Hepatocyte (in vitro differentiated cells): ENCODE data around the gene EEF1AKMT1.

Experiments used
- EZH2phosphoT487 ChIP-seq: fragments of 200-600 bp; sonication (generic); IDR thresholded peaks from one replicate; pipeline ENCODE4 v1.6.1; 2018; ENCODE audit warnings: antibody characterized with exemption, mild to moderate bottlenecking, low read depth, moderate library complexity; ENCODE audit not compliant: unreplicated experiment, severe bottlenecking
- TF ChIP-seq, protein P1 (sequence below): fragments of 200-600 bp; sonication (generic); IDR thresholded peaks from 2 replicates; pipeline ENCODE4 v1.5.1; 2016; ENCODE audit warnings: antibody characterized with exemption, mild to moderate bottlenecking; ENCODE audit not compliant: poor library complexity

DNA sequence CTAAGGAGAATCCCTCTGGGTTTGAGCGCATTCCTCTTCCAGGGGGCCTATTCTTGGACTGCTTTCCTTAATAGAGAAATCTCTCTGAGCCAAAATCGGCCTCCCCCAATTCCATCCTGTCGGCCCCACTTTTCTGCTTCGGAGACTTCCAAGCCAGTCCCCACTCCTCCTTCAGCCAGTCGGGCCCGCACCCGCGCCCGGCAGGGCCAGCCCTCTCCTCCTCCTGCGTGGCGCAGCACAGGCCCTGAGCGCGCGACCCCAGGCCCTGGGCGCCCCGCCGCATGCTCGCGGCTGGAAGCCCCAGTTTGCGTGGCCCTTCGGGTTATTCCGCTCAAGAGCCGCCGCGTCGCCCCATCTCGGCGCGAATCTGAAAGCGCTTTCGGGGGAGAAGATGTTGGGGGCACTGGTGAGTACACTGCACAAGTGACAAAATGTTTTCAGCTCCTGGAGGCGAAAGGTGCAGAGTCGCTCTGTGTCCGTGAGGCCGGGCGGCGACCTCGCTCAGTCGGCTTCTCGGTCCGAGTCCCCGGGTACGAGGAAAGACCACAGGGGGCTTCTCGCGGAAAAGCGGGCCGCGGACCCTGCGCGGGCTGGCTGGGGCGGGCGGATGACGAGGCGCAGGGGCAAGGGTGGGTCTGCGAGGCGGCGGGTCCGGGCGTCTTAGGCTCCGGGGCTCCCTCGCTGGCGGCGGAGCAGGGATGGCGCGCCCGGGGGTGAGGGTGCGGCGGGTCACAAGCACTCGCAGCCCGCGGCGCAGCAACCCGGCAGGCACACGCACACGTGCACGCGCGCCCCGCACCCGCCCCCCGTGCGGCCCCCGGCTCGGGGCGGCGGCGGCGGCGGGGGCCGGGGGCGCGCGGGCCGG lies 70.6 kb downstream of the EEF1AKMT1 start, which contains the start of gene IL17D:
- TF ChIP-seq, protein P1, sequence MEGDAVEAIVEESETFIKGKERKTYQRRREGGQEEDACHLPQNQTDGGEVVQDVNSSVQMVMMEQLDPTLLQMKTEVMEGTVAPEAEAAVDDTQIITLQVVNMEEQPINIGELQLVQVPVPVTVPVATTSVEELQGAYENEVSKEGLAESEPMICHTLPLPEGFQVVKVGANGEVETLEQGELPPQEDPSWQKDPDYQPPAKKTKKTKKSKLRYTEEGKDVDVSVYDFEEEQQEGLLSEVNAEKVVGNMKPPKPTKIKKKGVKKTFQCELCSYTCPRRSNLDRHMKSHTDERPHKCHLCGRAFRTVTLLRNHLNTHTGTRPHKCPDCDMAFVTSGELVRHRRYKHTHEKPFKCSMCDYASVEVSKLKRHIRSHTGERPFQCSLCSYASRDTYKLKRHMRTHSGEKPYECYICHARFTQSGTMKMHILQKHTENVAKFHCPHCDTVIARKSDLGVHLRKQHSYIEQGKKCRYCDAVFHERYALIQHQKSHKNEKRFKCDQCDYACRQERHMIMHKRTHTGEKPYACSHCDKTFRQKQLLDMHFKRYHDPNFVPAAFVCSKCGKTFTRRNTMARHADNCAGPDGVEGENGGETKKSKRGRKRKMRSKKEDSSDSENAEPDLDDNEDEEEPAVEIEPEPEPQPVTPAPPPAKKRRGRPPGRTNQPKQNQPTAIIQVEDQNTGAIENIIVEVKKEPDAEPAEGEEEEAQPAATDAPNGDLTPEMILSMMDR, result peak; percentile 5
- no peak for TF ChIP-seq EZH2phosphoT487
